Measurements from ENCODE around the gene MLLT3.

Gene MLLT3

DNA sequence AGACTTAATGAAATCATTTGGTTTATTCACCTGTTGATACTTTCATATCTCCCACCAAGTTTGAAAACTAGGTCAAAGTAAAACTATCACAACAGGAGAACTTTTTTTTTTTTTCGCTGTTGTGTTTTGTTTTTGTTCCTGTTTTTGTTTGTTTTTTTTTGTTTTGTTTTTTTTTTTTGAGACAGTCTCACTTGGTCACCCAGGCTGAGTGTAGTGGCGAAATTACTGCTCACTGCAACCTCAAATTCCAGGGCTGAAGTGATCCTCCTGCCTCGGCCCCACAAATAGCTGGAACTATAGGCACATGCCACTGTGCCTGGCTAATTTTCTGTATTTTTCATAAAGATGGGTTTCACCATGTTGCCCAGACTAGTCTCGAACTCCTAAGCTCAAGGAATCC is 49.3 kb downstream of the MLLT3 start:
- Histone ChIP-seq H3K36me3 (no peaks in the 10 kb centered on the region), H3K4me2 (no peak overlapping the region), H3K27ac (no peak overlapping the region), H3K9ac (no peak overlapping the region), H3K9me3 (replicated peaks in 1 of 11) (peaks cover 7 to 20% (median 14%) of the 10 kb centered on the region in 11 experiments; a peak in 19 of 22 replicates), H3K4me3 (no peak overlapping the region), H4K20me1 (no peaks in the 10 kb centered on the region), H3K4me1 (no peaks in the 10 kb centered on the region), H3K27me3 (no peaks in the 10 kb centered on the region)
- no peak for TF ChIP-seq Cebpa-rat (IDR thresholded peaks at IDR 0.05)

DNA sequence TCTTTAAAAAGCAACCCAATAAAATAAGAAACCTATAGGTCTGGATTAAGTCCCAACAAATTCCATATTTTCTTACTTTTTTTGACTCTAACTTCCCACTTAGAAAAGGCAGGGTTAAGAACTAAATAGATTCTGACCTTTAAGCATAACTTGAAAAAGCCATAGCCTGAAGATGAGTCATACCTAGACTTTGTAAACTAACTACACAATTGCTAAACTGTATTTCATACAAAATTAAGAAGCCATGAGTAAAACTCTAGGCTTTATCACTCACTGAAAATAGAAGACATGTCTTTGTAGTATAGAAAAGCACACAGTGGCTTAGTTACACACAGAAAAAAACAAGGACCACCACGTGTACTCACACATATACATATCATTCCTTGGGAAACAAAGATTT is 51.5 kb downstream of the MLLT3 start:
- no peak overlapping the region for H3K4me2 ChIP-seq
- H3K4me3 ChIP-seq: no peak overlapping the region

DNA sequence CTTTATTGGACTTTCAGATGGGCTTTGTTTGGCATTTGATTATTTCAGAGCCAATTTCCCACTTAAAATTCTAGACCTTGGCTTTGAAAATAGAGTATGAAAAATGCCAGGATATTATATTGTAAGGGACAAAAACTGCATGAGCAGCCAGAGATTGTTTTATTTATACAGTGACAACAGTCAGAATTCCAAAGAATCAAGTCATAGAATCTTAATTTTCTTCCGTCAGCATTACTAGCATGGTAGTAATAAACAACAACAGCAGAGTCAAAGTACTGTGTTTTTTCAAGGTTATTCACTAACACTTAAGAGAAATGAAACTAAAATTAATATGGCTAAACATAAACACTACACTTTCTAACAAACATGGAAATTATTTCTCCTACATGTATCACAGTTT is 52.2 kb downstream of the MLLT3 start:
- no peak for TF ChIP-seq Cebpa-rat (IDR thresholded peaks at IDR 0.05)
- H3K4me2 ChIP-seq: no peak overlapping the region
- H3K9me3 ChIP-seq (replicated peaks in 1 of 11): peaks cover 0 to 4% (median 2%) of the 10 kb centered on the region in 11 experiments; a peak in 10 of 22 replicates

More for the DNA sequence above, 51.5 kb downstream of the MLLT3 start:
- Histone ChIP-seq H4K20me1 (no peaks in the 10 kb centered on the region), H3K27me3 (no peaks in the 10 kb centered on the region), H3K4me1 (no peaks in the 10 kb centered on the region), H3K9me3 (replicated peaks in 1 of 11) (peaks cover 5 to 11% (median 9%) of the 10 kb centered on the region in 11 experiments; a peak in 18 of 22 replicates), H3K9ac (no peak overlapping the region), H3K27ac (no peak overlapping the region), H3K36me3 (no peaks in the 10 kb centered on the region)
- no peak for TF ChIP-seq Cebpa-rat (IDR thresholded peaks at IDR 0.05)

GRCh38 chr9:20569525-20569924 is 52.8 kb downstream of the MLLT3 start:
- TF ChIP-seq Cebpa-rat (IDR thresholded peaks at IDR 0.05): no peak
- H3K4me3 ChIP-seq: no peak overlapping the region

More for the DNA sequence above, 52.2 kb downstream of the MLLT3 start:
- Histone ChIP-seq H4K20me1 (no peaks in the 10 kb centered on the region), H3K4me3 (no peak overlapping the region), H3K4me1 (no peaks in the 10 kb centered on the region), H3K27ac (no peak overlapping the region), H3K9ac (no peak overlapping the region), H3K27me3 (no peaks in the 10 kb centered on the region), H3K36me3 (no peaks in the 10 kb centered on the region)

DNA sequence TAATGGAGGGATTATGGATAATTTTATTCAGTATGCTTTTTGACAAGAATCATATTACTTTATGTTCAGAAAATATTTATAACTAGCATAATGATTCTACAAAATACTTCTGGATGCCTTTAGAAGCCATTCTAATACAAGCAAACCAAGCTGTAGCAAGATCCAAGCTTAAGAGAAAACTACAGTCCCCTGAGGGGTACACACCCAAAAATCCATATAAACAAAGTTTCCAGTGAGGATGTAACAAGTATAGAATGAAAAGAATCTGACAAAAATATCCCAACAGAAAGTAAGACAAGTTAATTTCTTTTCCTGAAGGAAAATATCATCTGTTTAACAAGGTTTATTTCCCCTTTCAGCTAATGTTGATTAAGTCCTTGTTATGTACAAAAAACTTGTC is 53.9 kb downstream of the MLLT3 start:
- Histone ChIP-seq H3K36me3 (no peaks in the 10 kb centered on the region), H3K27me3 (no peaks in the 10 kb centered on the region), H3K9me3 (replicated peaks in 1 of 11) (no peaks in the 10 kb centered on the region), H3K4me3 (no peak overlapping the region), H3K4me1 (no peaks in the 10 kb centered on the region), H3K9ac (no peak overlapping the region), H3K27ac (no peak overlapping the region), H3K4me2 (no peak overlapping the region), H4K20me1 (no peaks in the 10 kb centered on the region)
- no peak for TF ChIP-seq Cebpa-rat (IDR thresholded peaks at IDR 0.05)

More at GRCh38 chr9:20569525-20569924, 52.8 kb downstream of the MLLT3 start:
- Histone ChIP-seq H3K4me2 (no peak overlapping the region), H3K36me3 (no peaks in the 10 kb centered on the region), H3K9me3 (replicated peaks in 1 of 11) (no peaks in the 10 kb centered on the region), H3K27ac (no peak overlapping the region), H3K9ac (no peak overlapping the region), H3K4me1 (no peaks in the 10 kb centered on the region), H4K20me1 (no peaks in the 10 kb centered on the region), H3K27me3 (no peaks in the 10 kb centered on the region)

- H3K4me3 ChIP-seq: no peak overlapping the region
- no peak overlapping the region for H3K9ac ChIP-seq
- H3K9me3 ChIP-seq (replicated peaks in 1 of 11): no peaks in the 10 kb centered on the region
- H3K27ac ChIP-seq: no peak overlapping the region
- no peak for TF ChIP-seq Cebpa-rat (IDR thresholded peaks at IDR 0.05)
- H4K20me1 ChIP-seq: no peaks in the 10 kb centered on the region
- H3K4me2 ChIP-seq: no peak overlapping the region
- H3K36me3 ChIP-seq: no peaks in the 10 kb centered on the region
- no peaks in the 10 kb centered on the region for H3K4me1 ChIP-seq
- no peaks in the 10 kb centered on the region for H3K27me3 ChIP-seq
Observed at GRCh38 chr9:20566401-20566800, 55.9 kb downstream of the MLLT3 start.

DNA sequence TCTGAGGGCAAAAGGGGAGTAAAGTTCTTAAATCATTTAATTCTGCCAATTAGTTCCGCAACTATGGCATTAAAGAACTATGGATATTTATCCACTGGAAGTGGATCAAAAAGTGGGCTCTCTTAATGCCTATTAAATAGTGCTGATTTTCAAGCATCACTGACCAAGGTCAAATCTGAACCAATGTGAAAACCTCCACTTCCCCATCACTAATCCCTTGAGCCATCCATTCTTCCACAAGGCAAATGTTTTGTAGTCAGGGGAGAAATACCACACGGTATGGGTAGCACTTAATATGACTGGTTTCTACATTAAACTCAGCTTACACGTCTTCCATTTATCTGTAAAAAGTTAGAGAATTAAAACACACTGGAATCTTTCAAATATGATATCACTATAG is 57.6 kb downstream of the MLLT3 start:
- Histone ChIP-seq H3K4me3 (no peak overlapping the region), H3K4me1 (no peaks in the 10 kb centered on the region), H3K27ac (no peak overlapping the region), H3K9me3 (replicated peaks in 1 of 11) (no peaks in the 10 kb centered on the region), H3K4me2 (no peak overlapping the region), H3K36me3 (no peaks in the 10 kb centered on the region), H4K20me1 (no peaks in the 10 kb centered on the region), H3K9ac (no peak overlapping the region), H3K27me3 (no peaks in the 10 kb centered on the region)
- TF ChIP-seq Cebpa-rat (IDR thresholded peaks at IDR 0.05): no peak

- no peaks in the 10 kb centered on the region for H3K27me3 ChIP-seq
- no peak overlapping the region for H3K4me2 ChIP-seq
- H4K20me1 ChIP-seq: no peaks in the 10 kb centered on the region
- no peaks in the 10 kb centered on the region for H3K36me3 ChIP-seq
- H3K4me3 ChIP-seq: no peak overlapping the region
- H3K4me1 ChIP-seq: no peaks in the 10 kb centered on the region
- H3K9ac ChIP-seq: no peak overlapping the region
- no peak for TF ChIP-seq Cebpa-rat (IDR thresholded peaks at IDR 0.05)
- H3K9me3 ChIP-seq (replicated peaks in 1 of 11): no peaks in the 10 kb centered on the region
- H3K27ac ChIP-seq: no peak overlapping the region
Observed at GRCh38 chr9:20563917-20564316, 58.4 kb downstream of the MLLT3 start.

DNA sequence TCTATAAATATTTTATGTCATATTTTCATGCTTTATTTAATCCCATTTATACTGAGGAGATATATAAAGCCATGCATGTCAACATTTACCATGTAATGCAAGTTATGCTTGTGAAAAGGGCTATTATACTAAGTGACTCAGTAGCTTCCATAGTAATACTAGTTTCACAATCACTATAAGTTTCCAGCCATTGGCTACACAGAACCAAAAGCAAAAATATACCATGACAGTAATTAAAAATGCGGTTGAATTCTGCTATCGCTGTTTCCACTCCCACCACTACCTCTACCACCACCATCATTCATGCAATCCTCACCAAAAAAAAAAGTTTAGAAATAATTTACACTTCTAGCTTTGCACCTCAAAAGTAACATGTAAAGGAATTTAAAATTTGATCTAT is 60.2 kb downstream of the MLLT3 start:
- Histone ChIP-seq H3K9ac (no peak overlapping the region), H3K4me3 (no peak overlapping the region), H3K4me1 (no peaks in the 10 kb centered on the region), H3K4me2 (no peak overlapping the region), H3K27ac (no peak overlapping the region), H4K20me1 (no peaks in the 10 kb centered on the region), H3K36me3 (no peaks in the 10 kb centered on the region), H3K27me3 (no peaks in the 10 kb centered on the region), H3K9me3 (replicated peaks in 1 of 11) (no peaks in the 10 kb centered on the region)
- no peak for TF ChIP-seq Cebpa-rat (IDR thresholded peaks at IDR 0.05)

GRCh38 chr9:20561531-20561930 is 60.8 kb downstream of the MLLT3 start:
- no peak overlapping the region for H3K9ac ChIP-seq
- H3K27me3 ChIP-seq: no peaks in the 10 kb centered on the region
- no peak overlapping the region for H3K27ac ChIP-seq
- TF ChIP-seq Cebpa-rat (IDR thresholded peaks at IDR 0.05): no peak
- no peak overlapping the region for H3K4me3 ChIP-seq
- no peaks in the 10 kb centered on the region for H3K4me1 ChIP-seq
- no peaks in the 10 kb centered on the region for H4K20me1 ChIP-seq
- H3K9me3 ChIP-seq (replicated peaks in 1 of 11): no peaks in the 10 kb centered on the region
- H3K4me2 ChIP-seq: no peak overlapping the region
- H3K36me3 ChIP-seq: no peaks in the 10 kb centered on the region

All from BLaER1 treated with 17β-estradiol and CSF1 and Interleukin-3, amounts not matched to agents 10 nM and 100 nM (cell line).